ENCODE results near the gene RNFT2. TPM values are rescaled to one million over a fixed set of nuclear protein-coding genes. Genes with fewer than 3 reads are reported as not detected.

RNFT2 gene
- total RNA-seq, 2 experiments from 2014 or later, result 10.7 to 11.6 TPM

GRCh38 chr12:116719731-116720528 is 18.2 kb upstream of the RNFT2 start:
- Mint-ChIP-seq H3K36me3 (ENCODE audit: low read depth) (peaks cover 3% of the 10 kb centered on the region), H3K27ac (no peak overlapping the region), H3K4me1 (ENCODE audit: low read depth) (peaks cover 9% of the 10 kb centered on the region), H3K27me3 (no peaks in the 10 kb centered on the region), H3K4me3 (no peak overlapping the region), H3K9me3 (no peaks in the 10 kb centered on the region)
- intact Hi-C loops (cut with micrococcal nuclease), result no loop called here
- TF ChIP-seq CTCF (IDR thresholded peaks at IDR 0.05), result no peak
- ChIA-PET POLR2A (interaction anchor here (1.4 kb wide), 1 partner anchor 13 kb away, joined by 3 read pairs; no protein-coding TSS in a partner anchor), CTCF (interaction anchor here (2.9 kb wide), 2 partner anchors 11 to 16 kb away, joined by 12 to 21 read pairs; no protein-coding TSS in a partner anchor)
- DNase-seq (no peak), ATAC-seq (no peak)

- Mint-ChIP-seq H3K9me3 (no peaks in the 10 kb centered on the region), H3K27me3 (no peaks in the 10 kb centered on the region), H3K4me1 (ENCODE audit: low read depth) (peaks cover 13% of the 10 kb centered on the region), H3K36me3 (ENCODE audit: low read depth) (peaks cover 3% of the 10 kb centered on the region), H3K27ac (peak overlapping the region; percentile 11), H3K4me3 (no peak overlapping the region)
- ChIA-PET POLR2A (interaction anchor here (1.0 kb wide), 1 partner anchor 49 kb away, joined by 3 read pairs; no protein-coding TSS in a partner anchor), CTCF (interaction anchor here (0.9 to 3.3 kb wide), 3 partner anchors 13 to 37 kb away, joined by 3 to 23 read pairs (median 7); no protein-coding TSS in a partner anchor)
- no peak for TF ChIP-seq CTCF (IDR thresholded peaks at IDR 0.05)
- DNase-seq (no peak), ATAC-seq (no peak)
- intact Hi-C loops (cut with micrococcal nuclease), result no loop called here
Observed at GRCh38 chr12:116722245-116722644, 15.9 kb upstream of the RNFT2 start.

- POLR2A ChIA-PET, result no interaction called here
- ATAC-seq, result no peak
- Mint-ChIP-seq H3K9me3 (no peaks in the 10 kb centered on the region), H3K4me1 (ENCODE audit: low read depth) (peaks cover 10% of the 10 kb centered on the region), H3K27me3 (no peaks in the 10 kb centered on the region), H3K36me3 (ENCODE audit: low read depth) (peaks cover 5% of the 10 kb centered on the region), H3K4me3 (no peak overlapping the region), H3K27ac (no peak overlapping the region)
- CTCF ChIA-PET, result interaction anchor here (0.5 to 1.6 kb wide), 5 partner anchors 8 to 393 kb away, joined by 3 to 6 read pairs (median 3); no protein-coding TSS in a partner anchor
- intact Hi-C loops (cut with micrococcal nuclease), result no loop called here
- DNase-seq, result no peak
- TF ChIP-seq CTCF (IDR thresholded peaks at IDR 0.05), result no peak
Observed at GRCh38 chr12:116726694-116727093, 11.4 kb upstream of the RNFT2 start.

- Mint-ChIP-seq H3K27ac (no peak overlapping the region), H3K9me3 (no peaks in the 10 kb centered on the region), H3K4me3 (no peak overlapping the region), H3K27me3 (no peaks in the 10 kb centered on the region), H3K36me3 (ENCODE audit: low read depth) (peaks cover 3% of the 10 kb centered on the region), H3K4me1 (ENCODE audit: low read depth) (peaks cover 13% of the 10 kb centered on the region)
- POLR2A ChIA-PET, result no interaction called here
- TF ChIP-seq CTCF (IDR thresholded peaks at IDR 0.05), result no peak
- CTCF ChIA-PET, result interaction anchor here (0.5 to 1.6 kb wide), 4 partner anchors 9 to 393 kb away, joined by 3 to 6 read pairs (median 4); no protein-coding TSS in a partner anchor
- DNase-seq (no peak), ATAC-seq (no peak)
- intact Hi-C loops (cut with micrococcal nuclease), result no loop called here
Observed at GRCh38 chr12:116727261-116727660, 10.9 kb upstream of the RNFT2 start.

GRCh38 chr12:116727891-116728290 is 10.2 kb upstream of the RNFT2 start:
- DNase-seq (no peak), ATAC-seq (no peak)
- Mint-ChIP-seq H3K4me3 (no peak overlapping the region), H3K27me3 (no peaks in the 10 kb centered on the region), H3K4me1 (ENCODE audit: low read depth) (peaks cover 11% of the 10 kb centered on the region), H3K9me3 (no peaks in the 10 kb centered on the region), H3K36me3 (ENCODE audit: low read depth) (peaks cover 6% of the 10 kb centered on the region), H3K27ac (no peak overlapping the region)
- intact Hi-C loops (cut with micrococcal nuclease), result no loop called here
- TF ChIP-seq CTCF (IDR thresholded peaks at IDR 0.05), result no peak
- ChIA-PET POLR2A (no interaction called here), CTCF (interaction anchor here (1.3 to 1.6 kb wide), 2 partner anchors 24 to 187 kb away, joined by 4 to 6 read pairs; no protein-coding TSS in a partner anchor)
